Esophagus muscularis mucosa (tissue), 4 donors: ENCODE results near the gene PLEKHA5. TPM values are rescaled to one million over a fixed set of nuclear protein-coding genes. Genes with fewer than 3 reads are reported as not detected.

Experiments
- DNase-seq: peaks from one replicate; pipeline ENCODE4 v3.0.0-alpha.2; 2017; ENCODE audit errors: extremely low spot score
- H3K27ac ChIP-seq, 4 donors: fragments of 200-600 bp; sonication (generic); replicated peaks in 1 of 4; 1 replicate in 3 of 4; 2 replicates in 1 of 4; pipeline ENCODE4 v1.5.1; 2016 to 2019; ENCODE audit warnings: mild to moderate bottlenecking in 1 of 4
- H3K27me3 ChIP-seq, 4 donors: fragments of 200-600 bp; sonication (generic); one replicate each; pipeline versions ENCODE4 v1.5.1 to v1.6.0; 2016 to 2019
- H3K36me3 ChIP-seq, 4 donors: fragments of 200-600 bp; sonication (generic); one replicate each; pipeline ENCODE4 v1.5.1; 2016 to 2019
- H3K4me1 ChIP-seq, 4 donors: fragments of 200-600 bp; sonication (generic); one replicate each; pipeline ENCODE4 v1.5.1; 2016 to 2019
- H3K4me3 ChIP-seq, 4 donors: fragments of 200-600 bp; sonication (generic); 1 replicate in 2 of 4; 2 replicates in 2 of 4; pipeline ENCODE4 v1.5.1; 2016 to 2019; ENCODE audit warnings: mild to moderate bottlenecking in 4 of 4, moderate library complexity in 1 of 4
- H3K9me3 ChIP-seq, 4 donors: fragments of 200-600 bp; sonication (generic); 1 replicate in 3 of 4; 2 replicates in 1 of 4; pipeline ENCODE4 v1.5.1; 2016 to 2019
- EP300 ChIP-seq: sonication (generic); formaldehyde crosslinking; IDR thresholded peaks from one replicate; pipeline ENCODE4 v1.6.1; 2017; ENCODE audit warnings: antibody characterized with exemption
- POLR2A ChIP-seq: fragments of 450-650 bp; IDR thresholded peaks from one replicate; pipeline ENCODE4 v1.6.1; 2017; ENCODE audit warnings: antibody characterized with exemption, moderate library complexity, mild to moderate bottlenecking, low read depth
- POLR2AphosphoS5 ChIP-seq, 2 donors: sonication (generic); formaldehyde crosslinking; IDR thresholded peaks; one replicate each; pipeline ENCODE4 v1.6.1; 2017; ENCODE audit warnings: antibody characterized with exemption in 2 of 2
- WGBS: methylation state at CpG from one replicate; pipeline ENCODE4 v1.1.5; 2018; 5-methylcytosine and 5-hydroxymethylcytosine counted together
- intact Hi-C: fragments of 100-400 bp; cut with DNase I; formaldehyde crosslinking; loops from one replicate; pipeline ENCODE4 v1.15.1; 2023
- total RNA-seq, 4 donors: library from RNA; depleted of rRNA; stranded (reverse); fragments of >200 nt; gene quantifications; one replicate each; pipeline versions ENCODE4 v1.1.0 to v1.2.1, GENCODE V29; 2016
- TF ChIP-seq, protein P1 (sequence below), 3 experiments: fragments of 200-600 bp in 2 of 3; fragments of 450-650 bp in 1 of 3; sonication (generic) in 2 of 3; IDR thresholded peaks; one replicate each; pipeline ENCODE4 v1.5.1; 2017 to 2019; ENCODE audit warnings: antibody characterized with exemption in 3 of 3, mild to moderate bottlenecking in 2 of 3, moderate library complexity in 1 of 3

PLEKHA5 gene
- total RNA-seq, 4 donors from 2014 or later = 50.7 to 88.5 (median 58.6) TPM

DNA sequence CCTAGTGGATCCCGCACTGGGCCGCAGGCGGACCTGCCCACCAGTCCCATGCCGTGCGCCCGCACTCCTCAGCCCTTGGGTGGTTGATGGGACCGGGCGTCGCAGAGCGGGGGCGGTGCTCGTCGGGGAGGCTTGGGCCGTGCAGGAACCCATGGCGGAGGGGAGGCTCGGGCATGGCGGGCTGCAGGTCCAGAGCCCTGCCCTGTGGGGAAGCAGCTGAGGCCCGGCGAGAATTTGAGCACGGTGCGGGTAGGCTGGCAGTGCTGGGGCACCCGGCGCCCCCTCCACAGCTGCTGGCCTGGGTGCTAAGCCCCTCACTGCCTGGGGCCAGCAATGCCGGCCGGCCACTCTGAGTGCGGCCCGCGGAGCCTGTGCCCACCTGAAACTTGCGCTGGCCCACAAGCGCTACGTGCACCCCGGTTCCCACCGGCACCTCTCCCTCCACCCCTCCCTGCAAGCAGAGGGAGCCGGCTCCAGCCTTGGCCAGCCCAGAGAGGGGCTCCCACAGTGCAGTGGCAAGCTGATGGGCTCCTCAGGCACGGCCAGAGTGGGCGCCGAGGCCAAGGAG lies 100.8 kb downstream of the PLEKHA5 start:
- no peaks in the 10 kb centered on the region for H3K36me3 ChIP-seq
- DNase-seq = no peak
- H3K9me3 ChIP-seq = peaks cover 0 to 10% (median 2%) of the 10 kb centered on the region in 4 donors
- no peaks in the 10 kb centered on the region for H3K27me3 ChIP-seq
- no peak overlapping the region for H3K27ac ChIP-seq
- TF ChIP-seq, protein P1, sequence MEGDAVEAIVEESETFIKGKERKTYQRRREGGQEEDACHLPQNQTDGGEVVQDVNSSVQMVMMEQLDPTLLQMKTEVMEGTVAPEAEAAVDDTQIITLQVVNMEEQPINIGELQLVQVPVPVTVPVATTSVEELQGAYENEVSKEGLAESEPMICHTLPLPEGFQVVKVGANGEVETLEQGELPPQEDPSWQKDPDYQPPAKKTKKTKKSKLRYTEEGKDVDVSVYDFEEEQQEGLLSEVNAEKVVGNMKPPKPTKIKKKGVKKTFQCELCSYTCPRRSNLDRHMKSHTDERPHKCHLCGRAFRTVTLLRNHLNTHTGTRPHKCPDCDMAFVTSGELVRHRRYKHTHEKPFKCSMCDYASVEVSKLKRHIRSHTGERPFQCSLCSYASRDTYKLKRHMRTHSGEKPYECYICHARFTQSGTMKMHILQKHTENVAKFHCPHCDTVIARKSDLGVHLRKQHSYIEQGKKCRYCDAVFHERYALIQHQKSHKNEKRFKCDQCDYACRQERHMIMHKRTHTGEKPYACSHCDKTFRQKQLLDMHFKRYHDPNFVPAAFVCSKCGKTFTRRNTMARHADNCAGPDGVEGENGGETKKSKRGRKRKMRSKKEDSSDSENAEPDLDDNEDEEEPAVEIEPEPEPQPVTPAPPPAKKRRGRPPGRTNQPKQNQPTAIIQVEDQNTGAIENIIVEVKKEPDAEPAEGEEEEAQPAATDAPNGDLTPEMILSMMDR (IDR thresholded peaks at IDR 0.05) = no peak
- no peak for TF ChIP-seq POLR2A
- no peak for TF ChIP-seq POLR2AphosphoS5 (IDR thresholded peaks at IDR 0.05)
- WGBS = 100% methylated on average over 6 of the region's 37 CpGs
- no peak overlapping the region for H3K4me3 ChIP-seq
- peaks cover 38 to 57% (median 46%) of the 10 kb centered on the region in 4 donors for H3K4me1 ChIP-seq
- intact Hi-C loops = no loop called here

DNA sequence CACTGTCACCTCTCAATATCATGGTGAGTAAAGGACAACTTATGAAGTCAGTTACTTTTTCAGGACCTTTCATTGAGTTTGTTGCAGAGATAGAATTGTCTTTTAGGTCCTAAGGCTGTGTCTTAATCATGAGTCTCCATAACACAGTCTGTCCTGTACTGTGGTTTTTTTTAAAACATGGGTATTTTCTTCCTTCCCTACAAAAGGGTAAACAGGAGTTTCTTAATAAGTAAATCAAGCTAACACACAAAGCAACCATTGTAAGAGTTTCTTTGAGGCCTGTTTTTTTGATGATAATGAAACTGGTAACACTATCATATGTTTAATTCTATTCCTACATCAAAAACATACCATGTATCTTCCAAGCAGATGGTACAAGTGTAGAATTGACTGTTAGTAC lies 101.4 kb downstream of the PLEKHA5 start:
- TF ChIP-seq POLR2AphosphoS5 (IDR thresholded peaks at IDR 0.05) (no peak), POLR2A (no peak)
- TF ChIP-seq, protein P1 (IDR thresholded peaks at IDR 0.05) = no peak
- no peak for DNase-seq
- Histone ChIP-seq H3K4me1 (peaks cover 42 to 62% (median 51%) of the 10 kb centered on the region in 4 donors), H3K27me3 (no peaks in the 10 kb centered on the region), H3K36me3 (no peaks in the 10 kb centered on the region), H3K9me3 (peaks cover 0 to 10% (median 2%) of the 10 kb centered on the region in 4 donors), H3K4me3 (no peak overlapping the region), H3K27ac (no peak overlapping the region)
- intact Hi-C loops = no loop called here

DNA sequence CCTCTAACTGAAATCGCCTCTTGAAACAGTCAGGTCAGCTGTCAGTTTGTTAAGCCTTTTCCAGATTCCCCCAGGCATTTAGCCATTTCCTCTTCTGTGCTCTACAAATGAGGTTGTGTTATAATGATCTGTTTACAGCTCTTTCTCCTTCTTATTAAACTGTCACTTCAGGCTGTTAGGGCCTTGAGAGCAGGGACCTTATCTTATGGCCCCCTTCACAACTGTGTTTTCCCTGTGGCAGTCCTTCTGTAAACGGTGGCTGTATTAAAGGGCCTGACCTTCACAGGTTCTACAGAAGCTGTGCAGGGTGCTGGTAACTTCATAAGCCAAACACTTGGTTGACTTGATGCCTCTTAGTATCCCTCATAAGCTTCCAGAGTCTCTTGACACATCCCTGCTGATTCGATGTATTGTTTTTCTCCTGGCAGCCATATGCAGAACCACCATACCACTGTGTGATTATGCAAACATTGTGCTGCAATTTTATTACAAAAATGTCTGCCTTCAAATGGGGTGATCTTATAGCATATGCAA lies 104.7 kb downstream of the PLEKHA5 start:
- intact Hi-C loops = no loop called here
- Histone ChIP-seq H3K9me3 (peaks cover 0 to 10% (median 2%) of the 10 kb centered on the region in 4 donors), H3K4me3 (no peak overlapping the region), H3K4me1 (peaks cover 36 to 66% (median 62%) of the 10 kb centered on the region in 4 donors), H3K27ac (peak overlapping the region; percentile 54 to 65 (median 55)), H3K27me3 (no peaks in the 10 kb centered on the region), H3K36me3 (no peaks in the 10 kb centered on the region)
- WGBS = 21% methylated on average over 3 of the region's 3 CpGs
- TF ChIP-seq EP300 (no peak), POLR2AphosphoS5 (IDR thresholded peaks at IDR 0.05) (no peak), POLR2A (no peak)
- TF ChIP-seq, protein P1 (IDR thresholded peaks at IDR 0.05) = no peak
- no peak for DNase-seq

DNA sequence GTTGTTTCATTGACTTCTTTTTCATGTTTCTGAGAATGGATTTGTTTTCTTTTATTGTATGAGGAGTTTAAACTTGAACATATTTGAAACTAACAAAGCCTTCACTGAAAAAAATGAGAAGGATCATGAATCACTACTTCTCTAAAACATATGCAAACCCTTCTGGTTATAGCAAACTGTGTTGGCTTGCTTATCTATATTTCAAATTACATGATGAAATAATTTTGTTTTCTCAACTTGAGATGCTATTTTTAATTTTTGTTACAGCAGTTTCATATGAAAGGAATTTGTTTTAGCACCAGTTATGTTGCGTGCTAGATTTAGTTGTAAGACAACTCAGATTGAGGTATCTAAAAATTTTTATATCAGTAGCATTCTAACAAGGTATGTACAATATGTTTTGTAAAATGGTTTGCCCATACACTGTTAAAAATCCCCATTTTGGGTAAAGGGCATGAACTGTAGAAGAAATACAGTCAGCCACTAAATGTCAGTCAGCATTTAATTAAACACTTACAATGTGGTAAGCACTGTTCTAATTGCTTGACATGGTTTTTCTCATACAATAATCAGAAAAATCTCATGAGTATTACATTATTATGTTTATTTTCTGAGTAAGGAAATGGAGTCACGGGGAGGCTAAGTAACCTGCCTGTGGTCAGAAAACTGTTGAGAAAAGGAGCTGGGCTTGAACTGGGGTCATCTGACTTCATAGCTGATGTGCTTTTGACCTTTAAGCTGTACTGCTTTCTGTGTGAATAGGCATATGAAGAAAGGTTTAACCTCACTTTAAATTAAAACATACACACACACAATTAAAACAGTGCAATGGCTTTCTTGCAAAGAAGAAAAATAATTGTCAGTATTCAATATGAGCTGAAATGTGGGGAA lies 105.7 kb downstream of the PLEKHA5 start:
- no peaks in the 10 kb centered on the region for H3K36me3 ChIP-seq
- H3K27ac ChIP-seq = peak overlapping the region; percentile 54 to 65 (median 55)
- H3K27me3 ChIP-seq = no peaks in the 10 kb centered on the region
- TF ChIP-seq EP300 (no peak), POLR2AphosphoS5 (IDR thresholded peaks at IDR 0.05) (no peak), POLR2A (no peak)
- TF ChIP-seq, protein P1 (IDR thresholded peaks at IDR 0.05) = no peak
- no peak overlapping the region for H3K4me3 ChIP-seq
- no peak for DNase-seq
- peaks cover 36 to 71% (median 64%) of the 10 kb centered on the region in 4 donors for H3K4me1 ChIP-seq
- WGBS = 51% methylated on average over 2 of the region's 2 CpGs
- intact Hi-C loops = no loop called here
- peaks cover 0 to 5% (median 2%) of the 10 kb centered on the region in 4 donors for H3K9me3 ChIP-seq
